GM23338 (cell line): ENCODE measurements around the gene CIITA. TPM values are rescaled to one million over a fixed set of nuclear protein-coding genes. Genes with fewer than 3 reads are reported as not detected.

Experiments
- ATAC-seq: fragments of 200-7000 bp; cut with Tn5 transposase; 3 replicates; pipeline ENCODE4 v1.9.1; 2020
- DNase-seq: peaks from one replicate; pipeline ENCODE4 v3.0.0-alpha.2; 2015; ENCODE audit warnings: low spot score
- H2AFZ ChIP-seq: fragments of 200-600 bp; sonication (generic); 2 replicates; pipeline ENCODE4 v1.8.0; 2016; ENCODE audit warnings: antibody characterized with exemption, mild to moderate bottlenecking, moderate library complexity
- H3F3A ChIP-seq: fragments of 200-600 bp; sonication (generic); replicated peaks from 2 replicates; pipeline ENCODE4 v1.8.0; 2017; ENCODE audit warnings: antibody characterized with exemption, mixed run types, low read depth
- H3K27ac ChIP-seq: fragments of 200-600 bp; sonication (generic); 2 replicates; pipeline ENCODE4 v1.6.1; 2016; ENCODE audit warnings: low read depth
- H3K27me3 ChIP-seq: fragments of 200-600 bp; sonication (generic); 2 replicates; pipeline ENCODE4 v1.8.0; 2016; ENCODE audit warnings: mild to moderate bottlenecking, mixed run types, moderate library complexity; ENCODE audit not compliant: insufficient read depth
- H3K36me3 ChIP-seq: fragments of 200-600 bp; sonication (generic); 2 replicates; pipeline ENCODE4 v1.8.0; 2016; ENCODE audit warnings: mild to moderate bottlenecking; ENCODE audit not compliant: insufficient read depth
- H3K4me1 ChIP-seq: fragments of 200-600 bp; sonication (generic); 2 replicates; pipeline ENCODE4 v1.8.0; 2016; ENCODE audit warnings: mild to moderate bottlenecking, moderate library complexity; ENCODE audit not compliant: insufficient read depth
- H3K4me2 ChIP-seq: fragments of 200-600 bp; sonication (generic); 2 replicates; pipeline ENCODE4 v1.7.1; 2017; ENCODE audit warnings: mixed run types
- H3K4me3 ChIP-seq: fragments of 200-600 bp; sonication (generic); 2 replicates; pipeline ENCODE4 v1.6.1; 2016; ENCODE audit warnings: mixed run types
- H3K79me2 ChIP-seq: fragments of 200-600 bp; sonication (generic); replicated peaks from 2 replicates; pipeline ENCODE4 v1.8.0; 2017; ENCODE audit warnings: mild to moderate bottlenecking; ENCODE audit not compliant: insufficient read depth
- H3K9me2 ChIP-seq: fragments of 200-600 bp; sonication (generic); 2 replicates; pipeline ENCODE4 v1.8.0; 2017; ENCODE audit not compliant: insufficient read depth
- H4K20me1 ChIP-seq: fragments of 200-600 bp; sonication (generic); replicated peaks from 2 replicates; pipeline ENCODE4 v1.8.0; 2017; ENCODE audit warnings: mild to moderate bottlenecking; ENCODE audit not compliant: insufficient read depth
- H3K27ac Mint-ChIP-seq: 2 replicates; pipeline ENCODE4 v1.8.0; 2020; ENCODE audit warnings: inconsistent platforms, mild to moderate bottlenecking, moderate library complexity, mixed read lengths
- H3K27me3 Mint-ChIP-seq: 3 replicates; pipeline ENCODE4 v1.8.0; 2022; ENCODE audit warnings: low read depth, mild to moderate bottlenecking, moderate library complexity, mixed read lengths, inconsistent platforms; ENCODE audit not compliant: insufficient read depth, poor library complexity
- H3K36me3 Mint-ChIP-seq: 3 replicates; pipeline ENCODE4 v1.8.0; 2021; ENCODE audit warnings: low read depth, mild to moderate bottlenecking, inconsistent platforms, moderate library complexity, mixed read lengths
- H3K4me1 Mint-ChIP-seq: 3 replicates; pipeline ENCODE4 v1.8.0; 2020; ENCODE audit warnings: mild to moderate bottlenecking, inconsistent platforms, mixed read lengths
- H3K4me3 Mint-ChIP-seq: 3 replicates; pipeline ENCODE4 v1.8.0; 2021; ENCODE audit warnings: moderate library complexity, mild to moderate bottlenecking, inconsistent platforms, mixed read lengths
- H3K9me3 Mint-ChIP-seq: 3 replicates; pipeline ENCODE4 v1.8.0; 2020; ENCODE audit warnings: moderate library complexity, mild to moderate bottlenecking, inconsistent platforms, mixed read lengths
- CREB1 ChIP-seq: fragments of 250-450 bp; sonication (Bioruptor Pico); IDR thresholded peaks from 2 replicates; pipeline ENCODE4 v1.5.0; 2020; ENCODE audit warnings: low read depth, mild to moderate bottlenecking, moderate library complexity
- CTCF ChIP-seq, 2 experiments: fragments of 200-600 bp in 1 of 2; sonication (generic) in 1 of 2; conservative IDR thresholded peaks; 2 replicates each; pipeline versions ENCODE4 v1.5.1 to v1.6.1; 2016 to 2017; ENCODE audit warnings: antibody characterized with exemption in 2 of 2, low read depth in 2 of 2, mild to moderate bottlenecking in 2 of 2, moderate library complexity in 1 of 2
- ETS1 ChIP-seq: IDR thresholded peaks from 2 replicates; pipeline ENCODE4 v1.6.1; 2016; ENCODE audit warnings: antibody characterized with exemption
- EZH2 ChIP-seq: fragments of 200-600 bp; sonication (generic); IDR thresholded peaks from one replicate; pipeline ENCODE4 v1.8.0; 2017; ENCODE audit warnings: antibody characterized with exemption, mild to moderate bottlenecking, low read depth; ENCODE audit not compliant: unreplicated experiment
- EZH2phosphoT487 ChIP-seq: fragments of 200-600 bp; sonication (generic); IDR thresholded peaks from one replicate; pipeline ENCODE4 v1.8.1; 2018; ENCODE audit warnings: antibody characterized with exemption; ENCODE audit not compliant: unreplicated experiment
- JUNB ChIP-seq: IDR thresholded peaks from one replicate; pipeline ENCODE4 v1.6.1; 2016; ENCODE audit warnings: antibody characterized with exemption; ENCODE audit not compliant: unreplicated experiment
- NANOG ChIP-seq: IDR thresholded peaks from 2 replicates; pipeline ENCODE4 v1.6.1; 2016; ENCODE audit warnings: antibody characterized with exemption, borderline replicate concordance
- POLR2AphosphoS5 ChIP-seq: IDR thresholded peaks from 2 replicates; pipeline ENCODE4 v1.6.1; 2016; ENCODE audit warnings: antibody characterized with exemption, low read depth
- REST ChIP-seq: IDR thresholded peaks from one replicate; pipeline ENCODE4 v1.6.1; 2018; ENCODE audit warnings: antibody characterized with exemption; ENCODE audit not compliant: unreplicated experiment
- STAT1 ChIP-seq: IDR thresholded peaks from one replicate; pipeline ENCODE4 v1.6.1; 2016; ENCODE audit warnings: antibody characterized with exemption; ENCODE audit not compliant: unreplicated experiment
- ZNF114 ChIP-seq: fragments of 250-450 bp; sonication (Bioruptor Pico); IDR thresholded peaks from 2 replicates; pipeline ENCODE4 v1.5.0; 2020; ENCODE audit warnings: mild to moderate bottlenecking, moderate library complexity
- ZNF331 ChIP-seq: fragments of 250-450 bp; sonication (Bioruptor Pico); IDR thresholded peaks from 2 replicates; pipeline ENCODE4 v1.5.0; 2020; ENCODE audit warnings: low read depth, mild to moderate bottlenecking, moderate library complexity
- ZNF462 ChIP-seq: fragments of 250-450 bp; sonication (Bioruptor Pico); IDR thresholded peaks from 2 replicates; pipeline ENCODE4 v1.5.0; 2020; ENCODE audit warnings: mild to moderate bottlenecking, moderate library complexity
- polyA plus RNA-seq: library from polyadenylated mRNA; unstranded; fragments of >200 nt; fragmentation: Nextera tagmentation; extraction: Ambion mirVana; gene quantifications from 2 replicates; pipeline ENCODE4 v1.2.1, GENCODE V29; 2016
- total RNA-seq: library from RNA; depleted of rRNA; stranded (reverse); fragments of >200 nt; shearing (Covaris generic); gene quantifications from 2 replicates; pipeline ENCODE4 v1.2.3, GENCODE V29; 2014

The CIITA gene
- total and polyA plus RNA-seq, 2 experiments from 2014 or later, result 0.10 to 0.57 TPM

- Histone ChIP-seq H2AFZ (no peak overlapping the region), H3K4me3 (no peak overlapping the region), H3K27ac (no peak overlapping the region), H3K27me3 (no peaks in the 10 kb centered on the region), H3K36me3 (no peaks in the 10 kb centered on the region), H4K20me1 (no peaks in the 10 kb centered on the region), H3K9me2 (no peaks in the 10 kb centered on the region), H3F3A (no peaks in the 10 kb centered on the region), H3K79me2 (no peaks in the 10 kb centered on the region), H3K4me2 (no peak overlapping the region), H3K4me1 (no peaks in the 10 kb centered on the region)
- DNase-seq, result no peak
- no peaks in the 10 kb centered on the region for H3K9me3 Mint-ChIP-seq
- no peaks in the 10 kb centered on the region for H3K36me3 Mint-ChIP-seq
- TF ChIP-seq ETS1 (no peak), CTCF (conservative IDR thresholded peaks at IDR 0.05; ENCODE audit: low read depth in 2 of 2) (no peak), CREB1 (CRISPR knock-in tag) (no peak), REST (no peak), JUNB (no peak), EZH2phosphoT487 (no peak), ZNF331 (CRISPR knock-in tag) (no peak), STAT1 (no peak), NANOG (no peak), ZNF462 (no peak), EZH2 (no peak), ZNF114 (CRISPR knock-in tag) (no peak), POLR2AphosphoS5 (no peak)
- H3K4me3 Mint-ChIP-seq, result no peak overlapping the region
- no peak overlapping the region for H3K27ac Mint-ChIP-seq
- no peak for ATAC-seq
- no peaks in the 10 kb centered on the region; the same call in 1 of the 3 replicates for H3K4me1 Mint-ChIP-seq
- peaks cover 11% of the 10 kb centered on the region for H3K27me3 Mint-ChIP-seq
These were observed 6.2 kb upstream of the CIITA start for GRCh38 chr16:10870808-10871156.
